Fibroblast of skin of right quadriceps (primary cell): ENCODE results near the gene GOLGA6D.
"Not testable (repeated sequence)": the region's sequence is repeated elsewhere in the genome, so short reads cannot be mapped to it uniquely, and the experiment has no call there.

ENCODE experiments used
- DNase-seq: peaks from one replicate; pipeline ENCODE4 v3.0.0-alpha.2; 2013

The GOLGA6D gene

DNA sequence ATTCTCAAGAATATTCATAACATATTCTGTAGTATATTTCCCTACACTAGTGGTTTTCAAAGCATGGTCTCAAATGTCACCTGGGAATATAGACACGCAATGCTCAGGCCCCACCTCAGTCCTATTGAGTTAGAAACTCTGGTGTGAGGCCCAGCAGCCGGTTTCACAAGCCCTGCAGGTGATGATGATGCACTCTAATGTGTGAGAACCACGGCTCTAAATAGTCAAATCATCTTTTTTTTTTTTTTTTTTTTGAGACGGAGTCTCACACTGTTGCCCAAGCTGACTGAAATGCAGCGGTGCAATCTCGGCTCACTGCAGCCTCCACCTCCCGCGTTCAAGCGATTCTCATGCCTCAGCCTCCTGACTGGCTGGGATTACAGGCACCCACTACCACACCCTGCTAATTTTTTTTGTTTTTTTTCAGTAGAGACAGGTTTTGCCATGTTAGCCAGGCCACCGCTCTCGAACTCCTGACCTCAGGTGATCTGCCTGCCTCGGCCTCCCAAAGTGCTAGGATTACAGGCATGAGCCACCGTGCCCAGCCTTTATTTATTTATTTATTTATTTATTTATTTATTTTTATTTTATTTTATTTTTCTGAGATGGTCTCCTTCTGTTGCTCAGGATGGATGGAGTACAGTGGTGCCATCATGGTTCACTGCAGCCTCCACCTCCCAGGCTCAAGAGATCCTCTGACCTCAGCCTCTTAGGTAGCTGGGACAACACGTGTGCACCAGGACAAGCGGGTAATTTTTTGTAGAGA lies 51.2 kb downstream of the GOLGA6D start:
- not testable (repeated sequence) for DNase-seq

DNA sequence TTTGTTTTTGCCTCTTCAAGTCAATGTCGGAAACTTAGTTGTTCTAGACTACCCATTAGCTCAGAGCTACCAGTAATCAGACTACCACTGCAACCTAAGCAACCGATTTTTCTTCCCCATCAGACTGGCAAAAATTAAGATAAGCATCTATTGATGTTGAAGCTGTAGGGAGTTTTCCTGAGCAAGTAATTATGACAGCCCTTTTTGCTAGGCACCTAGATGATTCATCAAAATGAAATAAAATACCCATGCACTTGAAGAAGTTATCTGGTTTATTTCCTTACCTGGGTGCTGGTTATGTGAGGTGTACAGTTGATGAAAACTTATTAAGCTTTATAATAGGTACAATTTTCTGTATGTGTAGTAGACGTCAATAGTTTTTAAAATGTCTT lies 52.7 kb downstream of the GOLGA6D start:
- DNase-seq = no peak

- DNase-seq = peak; percentile 97
Measured at GRCh38 chr15:75335705-75336355, 53.2 kb downstream of the GOLGA6D start, which contains the start of gene COMMD4. Gene COMMD4 (plus strand): TSS chr15:75336063. CDS start chr15:75336090, 27 bp downstream.

GRCh38 chr15:75338661-75339240 lies 56.1 kb downstream of the GOLGA6D start:
- no peak for DNase-seq

- DNase-seq = no peak
Measured at GRCh38 chr15:75339531-75340240, 57.1 kb downstream of the GOLGA6D start.

GRCh38 chr15:75342221-75342620 lies 59.6 kb downstream of the GOLGA6D start:
- DNase-seq = no peak

DNA sequence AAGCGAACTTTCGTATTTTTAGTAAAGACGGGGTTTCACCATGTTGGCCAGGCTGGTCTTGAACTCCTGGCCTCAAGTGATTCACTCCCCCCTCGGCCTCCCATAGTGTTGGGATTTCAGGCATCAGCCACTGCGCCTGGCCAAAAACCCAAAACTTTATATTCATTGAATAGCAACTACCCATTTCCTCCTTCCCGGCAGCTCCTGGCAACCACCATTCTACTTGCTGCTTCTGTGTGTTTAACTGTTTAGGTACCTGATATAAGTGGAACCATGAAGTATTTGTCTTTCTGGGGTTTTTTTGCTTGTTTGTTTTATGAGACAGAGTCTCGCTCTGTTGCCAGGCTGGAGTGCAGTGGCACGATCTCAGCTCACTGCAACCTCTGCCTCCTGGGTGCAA lies 61.3 kb downstream of the GOLGA6D start:
- DNase-seq = not testable (repeated sequence)
